K562 (cell line): ENCODE measurements around the gene EBI3. TPM values are rescaled to one million over a fixed set of nuclear protein-coding genes. Genes with fewer than 3 reads are reported as not detected.

Experiments
- BRCA1 ChIP-seq, 2 experiments: fragments of 450-650 bp in 1 of 2; sonication (generic) in 1 of 2; formaldehyde crosslinking in 1 of 2; IDR thresholded peaks; 2 replicates each; pipeline versions ENCODE4 v1.5.0 to v1.6.1; 2017 to 2020; ENCODE audit warnings: mild to moderate bottlenecking in 1 of 2, missing genetic modification reagents in 1 of 2
- CHD7 ChIP-seq: fragments of 200-600 bp; sonication (generic); IDR thresholded peaks from one replicate; pipeline ENCODE4 v1.6.1; 2012; ENCODE audit warnings: mild to moderate bottlenecking, low read depth, low read length, inconsistent platforms
- E2F5 ChIP-seq: sonication (generic); formaldehyde crosslinking; IDR thresholded peaks from 2 replicates; pipeline ENCODE4 v1.8.0; 2022; ENCODE audit warnings: mild to moderate bottlenecking, missing genetic modification reagents
- HDAC2 ChIP-seq: fragments of 450-650 bp; IDR thresholded peaks from 2 replicates; pipeline ENCODE4 v1.6.1; 2016; ENCODE audit warnings: mild to moderate bottlenecking
- RBM17 ChIP-seq: fragments of 200-400 bp; formaldehyde crosslinking; IDR thresholded peaks from 2 replicates; pipeline ENCODE4 v1.6.1; 2017; ENCODE audit warnings: low read depth, mild to moderate bottlenecking, low read length, borderline replicate concordance
- SMC3 ChIP-seq: conservative IDR thresholded peaks from 2 replicates; pipeline ENCODE4 v1.6.1; 2011; ENCODE audit warnings: low read depth, low read length, improper control_type of control experiment; ENCODE audit not compliant: insufficient read depth
- TCFL5 ChIP-seq: fragments of 250-450 bp; sonication (Bioruptor Pico); conservative IDR thresholded peaks from 2 replicates; pipeline ENCODE4 v1.6.1; 2021; ENCODE audit warnings: mild to moderate bottlenecking, moderate library complexity, matching md5 sums
- ZBTB33 ChIP-seq: sonication (generic); formaldehyde crosslinking; IDR thresholded peaks from 2 replicates; pipeline ENCODE4 v1.8.1; 2023; ENCODE audit warnings: mild to moderate bottlenecking, missing genetic modification reagents
- ZNF449 ChIP-seq: fragments of 250-450 bp; sonication (Bioruptor Pico); IDR thresholded peaks from 2 replicates; pipeline ENCODE4 v1.8.0; 2022; ENCODE audit warnings: moderate library complexity, mild to moderate bottlenecking, inconsistent platforms
- polyA plus RNA-seq, 8 experiments: library from polyadenylated mRNA; depleted of rRNA in 4 of 8; stranded (reverse) in 5 of 8; unstranded in 3 of 8; fragments of >200 nt; fragmentation: Nextera tagmentation in 2 of 8; fragmentation: Illumina TruSeq in 1 of 8; extraction: Ambion mirVana in 2 of 8; extraction: Trizol in 1 of 8; gene quantifications; 2 replicates each; pipeline versions ENCODE4 v1.2.1 to v1.2.3, GENCODE V29; 2011 to 2014; ENCODE audit warnings: inconsistent platforms in 1 of 8, missing spikeins in 1 of 8
- total RNA-seq, 7 experiments: library from RNA; depleted of rRNA in 6 of 7; stranded (reverse); fragments of >200 nt in 6 of 7; fragmentation: Illumina TruSeq in 2 of 7; extraction: Trizol in 2 of 7; gene quantifications; 2 replicates each; pipeline versions ENCODE4 v1.2.1 to v1.2.3, GENCODE V29; 2011 to 2021; ENCODE audit warnings: low replicate concordance in 1 of 7

The EBI3 gene
- total and polyA plus RNA-seq, 9 of the 15 experiments (the other 6 are each of a cell fraction or from before 2014, with no cell fraction given): 0.08 to 0.35 (median 0.22) TPM; not detected in 6

GRCh38 chr19:4182084-4182810 is 47.1 kb upstream of the EBI3 start, which contains the start of the genes ANKRD24 and SIRT6 (continued):
- TF ChIP-seq CHD7 (no peak), TCFL5 (CRISPR knock-in tag) (no peak), ZNF449 (CRISPR knock-in tag) (no peak), BRCA1 (IDR thresholded peaks at IDR 0.05) (no peak), BRCA1 (CRISPR knock-in tag; IDR thresholded peaks at IDR 0.05) (no peak), ZBTB33 (CRISPR knock-in tag) (peak; percentile 73), E2F5 (CRISPR knock-in tag) (no peak), RBM17 (no peak), SMC3 (no peak), HDAC2 (no peak)
